ENCODE results near the gene TAPBPL. TPM values are rescaled to one million over a fixed set of nuclear protein-coding genes. Genes with fewer than 3 reads are reported as not detected.
"Not testable (repeated sequence)": the region's sequence is repeated elsewhere in the genome, so short reads cannot be mapped to it uniquely, and the experiment has no call there.

The TAPBPL gene
- polyA plus RNA-seq, 2 donors = 8.9 to 11.9 TPM

DNA sequence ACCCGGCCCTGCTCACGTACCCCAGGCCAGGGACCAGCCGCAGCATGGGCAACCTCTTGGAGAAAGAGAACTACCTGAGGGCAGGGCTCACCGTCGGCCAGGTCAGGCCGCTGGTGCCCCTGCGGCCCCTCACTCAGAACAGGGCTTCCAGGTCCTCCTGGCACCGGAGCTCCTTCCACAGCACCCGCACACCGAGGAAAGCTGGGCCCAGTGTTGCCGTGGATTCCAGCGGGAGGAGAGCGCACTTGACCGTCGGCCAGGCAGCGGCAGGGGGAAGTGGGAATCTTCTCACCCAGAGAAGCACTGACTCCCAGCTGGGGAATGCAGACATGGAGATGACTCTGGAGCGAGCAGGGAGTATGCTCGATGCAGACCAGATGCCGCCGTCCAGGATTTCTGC is 26.6 kb downstream of the TAPBPL start:
- Histone ChIP-seq H3K4me1 (ENCODE audit: control insufficient read depth in 2 of 2, insufficient read depth in 2 of 2, low read length in 1 of 2) (no peaks in the 10 kb centered on the region), H3K27me3 (ENCODE audit: control insufficient read depth in 1 of 2, insufficient read depth in 2 of 2, low read length in 2 of 2) (no peaks in the 10 kb centered on the region), H3K4me3 (ENCODE audit: low read depth in 1 of 2, low read length in 2 of 2) (no peak overlapping the region), H3K27ac (ENCODE audit: low read depth in 2 of 2, low read length in 1 of 2) (no peak overlapping the region), H3K9me3 (ENCODE audit: control insufficient read depth in 2 of 2, insufficient read depth in 1 of 2, low read depth in 1 of 2, low read length in 1 of 2) (no peaks in the 10 kb centered on the region), H3K36me3 (ENCODE audit: control insufficient read depth in 2 of 2, insufficient read depth in 2 of 2, low read length in 1 of 2) (no peaks in the 10 kb centered on the region)
- 89 to 90% methylated on average over 20 of the region's 20 CpGs for WGBS, 2 donors

- no peaks in the 10 kb centered on the region for H3K9me3 ChIP-seq (ENCODE audit: control insufficient read depth in 2 of 2, insufficient read depth in 1 of 2, low read depth in 1 of 2, low read length in 1 of 2)
- H3K27me3 ChIP-seq (ENCODE audit: control insufficient read depth in 1 of 2, insufficient read depth in 2 of 2, low read length in 2 of 2) = no peaks in the 10 kb centered on the region
- H3K4me3 ChIP-seq (ENCODE audit: low read depth in 1 of 2, low read length in 2 of 2) = no peak overlapping the region
- no peaks in the 10 kb centered on the region for H3K4me1 ChIP-seq (ENCODE audit: control insufficient read depth in 2 of 2, insufficient read depth in 2 of 2, low read length in 1 of 2)
- 63% methylated on average over 1 of the region's 1 CpG for WGBS, 2 donors
- H3K36me3 ChIP-seq (ENCODE audit: control insufficient read depth in 2 of 2, insufficient read depth in 2 of 2, low read length in 1 of 2) = no peaks in the 10 kb centered on the region
- no peak overlapping the region for H3K27ac ChIP-seq (ENCODE audit: low read depth in 2 of 2, low read length in 1 of 2)
Measured at GRCh38 chr12:6488240-6488639, 36.4 kb downstream of the TAPBPL start.

DNA sequence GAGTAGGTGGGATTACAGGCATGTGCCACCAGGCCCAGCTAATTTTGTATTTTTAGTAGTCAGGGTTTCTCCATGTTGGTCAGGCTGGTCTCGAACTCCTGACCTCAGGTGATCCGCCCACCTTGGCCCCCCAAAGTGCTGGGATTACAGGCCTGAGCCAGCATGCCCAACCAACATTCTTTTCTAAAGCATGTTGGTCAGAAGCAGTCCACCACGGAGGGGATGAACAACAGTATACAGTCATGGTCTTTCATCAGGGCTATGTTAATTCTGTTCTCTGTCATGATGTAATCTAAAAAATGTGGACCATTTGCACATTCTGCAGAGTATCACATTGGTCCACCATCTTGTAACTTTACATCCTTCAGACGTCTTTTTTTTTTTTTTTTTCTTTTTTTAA is 37.6 kb downstream of the TAPBPL start:
- H3K27ac ChIP-seq (ENCODE audit: low read depth in 2 of 2, low read length in 1 of 2) = no peak overlapping the region
- H3K9me3 ChIP-seq (ENCODE audit: control insufficient read depth in 2 of 2, insufficient read depth in 1 of 2, low read depth in 1 of 2, low read length in 1 of 2) = no peaks in the 10 kb centered on the region
- H3K36me3 ChIP-seq (ENCODE audit: control insufficient read depth in 2 of 2, insufficient read depth in 2 of 2, low read length in 1 of 2) = no peaks in the 10 kb centered on the region
- WGBS, 2 donors = 62 to 68% methylated on average over 4 of the region's 4 CpGs
- H3K4me1 ChIP-seq (ENCODE audit: control insufficient read depth in 2 of 2, insufficient read depth in 2 of 2, low read length in 1 of 2) = no peaks in the 10 kb centered on the region
- no peak overlapping the region for H3K4me3 ChIP-seq (ENCODE audit: low read depth in 1 of 2, low read length in 2 of 2)
- H3K27me3 ChIP-seq (ENCODE audit: control insufficient read depth in 1 of 2, insufficient read depth in 2 of 2, low read length in 2 of 2) = no peaks in the 10 kb centered on the region

DNA sequence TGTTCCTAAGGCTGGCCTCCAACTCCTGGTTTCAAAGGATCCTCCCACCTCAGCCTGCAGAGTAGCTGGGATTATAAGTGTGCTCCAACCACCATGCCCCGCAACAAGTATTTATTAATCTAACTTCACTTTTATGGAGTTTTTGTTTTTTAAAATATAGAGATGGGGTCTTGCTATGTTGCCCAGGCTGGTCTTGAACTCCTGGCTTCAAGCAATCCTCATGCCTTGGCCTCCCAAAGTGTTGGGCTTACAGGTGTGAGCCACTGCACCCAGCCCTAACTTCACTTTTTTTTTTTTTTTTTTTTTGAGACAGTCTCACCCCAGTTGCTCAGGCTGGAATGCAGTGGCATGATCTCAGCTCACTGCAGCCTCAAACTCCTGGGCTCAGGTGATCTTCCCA is 38.8 kb downstream of the TAPBPL start:
- not testable (repeated sequence) for H3K4me3 ChIP-seq (ENCODE audit: low read depth in 1 of 2, low read length in 2 of 2); H3K9me3 ChIP-seq (ENCODE audit: control insufficient read depth in 2 of 2, insufficient read depth in 1 of 2, low read depth in 1 of 2, low read length in 1 of 2); H3K4me1 ChIP-seq (ENCODE audit: control insufficient read depth in 2 of 2, insufficient read depth in 2 of 2, low read length in 1 of 2); H3K27ac ChIP-seq (ENCODE audit: low read depth in 2 of 2, low read length in 1 of 2); H3K27me3 ChIP-seq (ENCODE audit: control insufficient read depth in 1 of 2, insufficient read depth in 2 of 2, low read length in 2 of 2); H3K36me3 ChIP-seq (ENCODE audit: control insufficient read depth in 2 of 2, insufficient read depth in 2 of 2, low read length in 1 of 2)
- 95 to 100% methylated on average over 1 of the region's 1 CpG for WGBS, 2 donors

DNA sequence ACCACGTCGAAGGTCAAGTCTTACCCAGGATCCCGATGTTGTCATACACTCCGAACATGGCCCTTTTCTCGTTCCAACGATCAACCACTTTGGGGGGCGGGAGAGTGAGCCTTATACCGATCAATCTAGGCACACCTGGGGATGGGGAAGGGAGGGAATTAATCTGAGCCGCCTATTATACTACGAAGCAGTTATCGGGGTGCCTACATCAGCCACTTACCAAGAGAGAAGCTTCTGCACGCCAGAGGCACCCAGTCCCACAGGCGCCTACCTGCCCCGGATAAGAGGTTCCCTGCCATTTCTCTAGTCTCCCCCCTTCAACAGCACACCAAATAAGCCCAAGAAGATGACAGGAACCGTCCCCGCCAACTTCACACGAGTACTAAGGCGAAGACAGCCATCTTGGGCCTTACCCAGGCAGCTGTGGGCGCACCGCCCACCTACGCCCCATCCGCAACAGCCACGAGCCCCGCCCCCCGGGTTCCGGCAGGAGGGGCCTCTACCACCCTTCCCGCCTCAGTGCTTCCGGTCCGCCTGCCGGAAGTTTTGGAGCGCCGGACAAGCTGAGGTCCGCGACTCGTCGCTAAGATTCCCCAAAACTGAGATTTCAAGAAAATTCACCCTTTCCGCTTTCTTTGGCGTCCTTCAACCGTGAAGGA is 41.1 kb downstream of the TAPBPL start, which contains the start of gene MRPL51:
Gene MRPL51, minus strand, starts transcription at position 425 of the 659 bp plus-strand sequence. Its CDS starts 126 bp downstream, at position 299.
- H3K4me1 ChIP-seq (ENCODE audit: control insufficient read depth in 2 of 2, insufficient read depth in 2 of 2, low read length in 1 of 2) = no peaks in the 10 kb centered on the region
- no peaks in the 10 kb centered on the region for H3K36me3 ChIP-seq (ENCODE audit: control insufficient read depth in 2 of 2, insufficient read depth in 2 of 2, low read length in 1 of 2)
- peak within 1 kb of the TSS; percentile 98 to 100 for H3K27ac ChIP-seq (ENCODE audit: low read depth in 2 of 2, low read length in 1 of 2)
- no peaks in the 10 kb centered on the region for H3K27me3 ChIP-seq (ENCODE audit: control insufficient read depth in 1 of 2, insufficient read depth in 2 of 2, low read length in 2 of 2)
- WGBS, 2 donors = 1% methylated on average over 39 of the region's 39 CpGs
- H3K4me3 ChIP-seq (ENCODE audit: low read depth in 1 of 2, low read length in 2 of 2) = peak within 1 kb of the TSS; percentile 58 to 97
- H3K9me3 ChIP-seq (ENCODE audit: control insufficient read depth in 2 of 2, insufficient read depth in 1 of 2, low read depth in 1 of 2, low read length in 1 of 2) = no peaks in the 10 kb centered on the region

GRCh38 chr12:6493497-6494257 is 41.8 kb downstream of the TAPBPL start, which contains the start of gene NCAPD2:
NCAPD2 (plus strand) TSS chr12:6494102; CDS start chr12:6495099, 997 bp downstream.
- peak within 1 kb of the TSS; percentile 58 to 97 for H3K4me3 ChIP-seq (ENCODE audit: low read depth in 1 of 2, low read length in 2 of 2)
- no peaks in the 10 kb centered on the region for H3K36me3 ChIP-seq (ENCODE audit: control insufficient read depth in 2 of 2, insufficient read depth in 2 of 2, low read length in 1 of 2)

GRCh38 chr12:6494258-6494743 is 42.5 kb downstream of the TAPBPL start:
- Histone ChIP-seq H3K27me3 (ENCODE audit: control insufficient read depth in 1 of 2, insufficient read depth in 2 of 2, low read length in 2 of 2) (no peaks in the 10 kb centered on the region), H3K4me1 (ENCODE audit: control insufficient read depth in 2 of 2, insufficient read depth in 2 of 2, low read length in 1 of 2) (no peaks in the 10 kb centered on the region), H3K36me3 (ENCODE audit: control insufficient read depth in 2 of 2, insufficient read depth in 2 of 2, low read length in 1 of 2) (no peaks in the 10 kb centered on the region), H3K27ac (ENCODE audit: low read depth in 2 of 2, low read length in 1 of 2) (peak overlapping the region; percentile 26 to 75), H3K9me3 (ENCODE audit: control insufficient read depth in 2 of 2, insufficient read depth in 1 of 2, low read depth in 1 of 2, low read length in 1 of 2) (no peaks in the 10 kb centered on the region), H3K4me3 (ENCODE audit: low read depth in 1 of 2, low read length in 2 of 2) (peak overlapping the region; percentile 51 to 97)
- WGBS, 2 donors = 1% methylated on average over 14 of the region's 14 CpGs

More at GRCh38 chr12:6493497-6494257, 41.8 kb downstream of the TAPBPL start, which contains the start of gene NCAPD2:
- Histone ChIP-seq H3K27ac (ENCODE audit: low read depth in 2 of 2, low read length in 1 of 2) (peak within 1 kb of the TSS; percentile 98 to 100), H3K4me1 (ENCODE audit: control insufficient read depth in 2 of 2, insufficient read depth in 2 of 2, low read length in 1 of 2) (no peaks in the 10 kb centered on the region), H3K9me3 (ENCODE audit: control insufficient read depth in 2 of 2, insufficient read depth in 1 of 2, low read depth in 1 of 2, low read length in 1 of 2) (no peaks in the 10 kb centered on the region), H3K27me3 (ENCODE audit: control insufficient read depth in 1 of 2, insufficient read depth in 2 of 2, low read length in 2 of 2) (no peaks in the 10 kb centered on the region)
- 0 to 1% methylated on average over 42 to 49 of the region's 49 CpGs for WGBS, 2 donors

GRCh38 chr12:6494968-6495367 is 43.1 kb downstream of the TAPBPL start:
- no peaks in the 10 kb centered on the region for H3K36me3 ChIP-seq (ENCODE audit: control insufficient read depth in 2 of 2, insufficient read depth in 2 of 2, low read length in 1 of 2)
- H3K27me3 ChIP-seq (ENCODE audit: control insufficient read depth in 1 of 2, insufficient read depth in 2 of 2, low read length in 2 of 2) = no peaks in the 10 kb centered on the region
- peak overlapping the region in 1 of 2 donors; percentile 97 for H3K4me3 ChIP-seq (ENCODE audit: low read depth in 1 of 2, low read length in 2 of 2)
- H3K9me3 ChIP-seq (ENCODE audit: control insufficient read depth in 2 of 2, insufficient read depth in 1 of 2, low read depth in 1 of 2, low read length in 1 of 2) = no peaks in the 10 kb centered on the region
- WGBS, 2 donors = 65 to 68% methylated on average over 1 of the region's 1 CpG
- H3K4me1 ChIP-seq (ENCODE audit: control insufficient read depth in 2 of 2, insufficient read depth in 2 of 2, low read length in 1 of 2) = no peaks in the 10 kb centered on the region
- H3K27ac ChIP-seq (ENCODE audit: low read depth in 2 of 2, low read length in 1 of 2) = no peak overlapping the region

DNA sequence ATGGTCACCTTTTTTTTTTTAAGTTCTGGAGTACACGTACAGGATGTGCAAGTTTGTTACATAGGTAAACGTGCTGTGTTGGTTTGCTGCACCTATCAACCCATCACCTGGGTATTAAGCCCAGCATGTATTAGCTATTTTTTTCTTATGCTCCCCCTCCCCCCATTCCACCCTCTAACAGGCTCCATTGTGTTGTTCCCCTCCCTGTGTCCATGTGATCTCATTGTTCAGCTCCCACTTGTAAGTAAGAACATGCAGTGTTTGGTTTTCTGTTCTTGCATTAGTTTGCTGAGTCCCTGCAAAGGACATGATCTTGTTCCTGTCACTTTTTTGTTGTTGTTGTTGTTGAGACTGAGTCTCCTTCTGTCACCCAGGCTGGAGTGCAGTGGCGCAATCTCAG is 45.4 kb downstream of the TAPBPL start:
- not testable (repeated sequence) for H3K9me3 ChIP-seq (ENCODE audit: control insufficient read depth in 2 of 2, insufficient read depth in 1 of 2, low read depth in 1 of 2, low read length in 1 of 2); H3K4me3 ChIP-seq (ENCODE audit: low read depth in 1 of 2, low read length in 2 of 2); H3K36me3 ChIP-seq (ENCODE audit: control insufficient read depth in 2 of 2, insufficient read depth in 2 of 2, low read length in 1 of 2); H3K27ac ChIP-seq (ENCODE audit: low read depth in 2 of 2, low read length in 1 of 2); H3K27me3 ChIP-seq (ENCODE audit: control insufficient read depth in 1 of 2, insufficient read depth in 2 of 2, low read length in 2 of 2); H3K4me1 ChIP-seq (ENCODE audit: control insufficient read depth in 2 of 2, insufficient read depth in 2 of 2, low read length in 1 of 2)
- 70 to 90% methylated on average over 3 of the region's 3 CpGs for WGBS, 2 donors
